Activated CD4-positive, alpha-beta memory T cell treated with anti-CD3 and anti-CD28 coated beads for 36 hours (primary cell): ENCODE data around the gene CCDC71L. TPM values are rescaled to one million over a fixed set of nuclear protein-coding genes. Genes with fewer than 3 reads are reported as not detected.
"Not testable (repeated sequence)": the region's sequence is repeated elsewhere in the genome, so short reads cannot be mapped to it uniquely, and the experiment has no call there.

ENCODE experiments used
- CTCF ChIA-PET: fragments of 350-600 bp; sonication (Branson Sonifier 250); formaldehyde crosslinking; loops from one replicate; lab custom pipeline; 2021; ENCODE audit warnings: antibody characterized with exemption, inconsistent platforms; lab: Charles Lee
- POLR2A ChIA-PET: fragments of 350-600 bp; sonication (Branson Sonifier 250); formaldehyde crosslinking; loops from one replicate; lab custom pipeline; 2021; ENCODE audit warnings: antibody characterized with exemption; lab: Charles Lee
- DNase-seq: peaks from one replicate; pipeline ENCODE4 v3.0.0-alpha.2; 2020
- H3K27ac Mint-ChIP-seq: one replicate; pipeline ENCODE4 v1.8.0; 2021; ENCODE audit warnings: mixed read lengths
- H3K27me3 Mint-ChIP-seq: one replicate; pipeline ENCODE4 v1.8.0; 2021; ENCODE audit warnings: mixed read lengths
- H3K36me3 Mint-ChIP-seq: one replicate; pipeline ENCODE4 v1.8.0; 2021; ENCODE audit warnings: mixed read lengths
- H3K4me1 Mint-ChIP-seq: one replicate; pipeline ENCODE4 v1.8.0; 2021; ENCODE audit warnings: low read depth, mixed read lengths
- H3K4me3 Mint-ChIP-seq: one replicate; pipeline ENCODE4 v1.8.0; 2021; ENCODE audit warnings: mild to moderate bottlenecking, mixed read lengths
- H3K9me3 Mint-ChIP-seq: one replicate; pipeline ENCODE4 v1.8.0; 2021; ENCODE audit warnings: mixed read lengths
- intact Hi-C: fragments of 100-400 bp; cut with micrococcal nuclease; formaldehyde crosslinking; loops from one replicate; pipeline ENCODE4 v1.15.1; 2023
- total RNA-seq, 2 experiments: library from RNA; stranded (reverse); gene quantifications; one replicate each; pipeline ENCODE4 v1.2.3, GENCODE V29; 2021

The CCDC71L gene
- total RNA-seq, 2 experiments from 2014 or later = 34.5 to 35.0 TPM

DNA sequence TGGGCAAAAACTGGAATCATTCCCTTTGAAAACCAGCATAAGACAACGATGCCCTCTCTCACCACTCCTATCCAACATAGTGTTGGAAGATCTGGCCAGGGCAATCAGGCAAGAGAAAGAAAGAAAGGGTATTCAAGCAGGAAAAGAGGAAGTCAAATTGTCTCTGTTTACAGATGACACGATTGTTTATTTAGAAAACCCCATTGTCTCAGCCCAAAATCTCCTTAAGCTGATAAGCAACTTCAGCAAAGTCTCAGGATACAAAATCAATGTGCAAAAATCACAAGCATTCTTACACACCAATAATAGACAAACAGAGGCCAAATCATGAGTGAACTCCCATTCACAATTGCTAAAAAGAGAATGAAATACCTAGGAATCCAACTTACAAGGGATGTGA, 15.5 kb upstream of the CCDC71L start:
- POLR2A ChIA-PET, H3K27me3 Mint-ChIP-seq, CTCF ChIA-PET: not testable (repeated sequence)

DNA sequence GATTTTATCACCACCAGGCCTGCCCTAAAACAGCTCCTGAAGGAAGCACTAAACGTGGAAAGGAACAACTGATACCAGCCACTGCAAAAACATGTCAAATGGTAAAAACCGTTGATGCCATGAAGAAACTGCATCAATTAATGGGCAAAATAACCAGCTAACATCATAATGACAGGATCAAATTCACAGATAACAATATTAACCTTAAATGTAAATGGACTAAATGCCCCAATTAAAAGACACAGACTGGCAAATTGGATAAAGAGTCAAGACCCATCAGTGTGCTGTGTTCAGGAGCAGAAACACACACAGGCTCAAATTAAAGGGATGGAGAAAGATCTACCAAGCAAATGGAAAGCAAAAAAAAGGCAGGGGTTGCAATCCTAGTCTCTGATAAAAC, 12.7 kb upstream of the CCDC71L start:
- POLR2A ChIA-PET, H3K9me3 Mint-ChIP-seq, H3K4me3 Mint-ChIP-seq, H3K27me3 Mint-ChIP-seq, H3K4me1 Mint-ChIP-seq, DNase-seq, intact Hi-C loops, H3K36me3 Mint-ChIP-seq, H3K27ac Mint-ChIP-seq, CTCF ChIA-PET: not testable (repeated sequence)

More for the DNA sequence above, 15.5 kb upstream of the CCDC71L start:
- H3K27ac Mint-ChIP-seq, H3K9me3 Mint-ChIP-seq, H3K4me3 Mint-ChIP-seq, H3K36me3 Mint-ChIP-seq, DNase-seq, intact Hi-C loops: not testable (repeated sequence)
- H3K4me1 Mint-ChIP-seq = peaks cover 12% of the 10 kb centered on the region

DNA sequence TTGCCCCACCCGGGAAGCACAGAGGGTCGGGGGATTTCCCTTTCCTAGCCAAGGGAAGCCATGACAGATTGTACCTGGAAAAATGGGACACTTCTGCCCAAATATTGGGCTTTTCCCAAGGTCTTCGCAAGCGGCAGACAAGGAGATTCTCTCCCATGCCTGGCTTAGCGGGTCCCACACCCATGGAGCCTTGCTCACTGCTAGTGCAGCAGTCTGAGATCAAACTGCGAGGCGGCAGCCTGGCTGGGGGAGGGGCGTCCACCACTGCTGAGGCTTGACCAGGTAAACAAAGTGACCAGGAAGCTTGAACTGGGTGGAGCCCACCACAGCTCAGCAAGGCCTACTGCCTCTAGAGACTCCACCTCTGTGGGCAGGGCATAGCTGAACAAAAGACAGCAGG, 11.0 kb upstream of the CCDC71L start:
- H3K27me3 Mint-ChIP-seq, H3K9me3 Mint-ChIP-seq, DNase-seq, H3K4me3 Mint-ChIP-seq, H3K27ac Mint-ChIP-seq, intact Hi-C loops, H3K4me1 Mint-ChIP-seq, POLR2A ChIA-PET, H3K36me3 Mint-ChIP-seq: not testable (repeated sequence)
- CTCF ChIA-PET = interaction anchor here (3.5 kb wide), 1 partner anchor 64 kb away, joined by 13 read pairs; no protein-coding TSS in a partner anchor

DNA sequence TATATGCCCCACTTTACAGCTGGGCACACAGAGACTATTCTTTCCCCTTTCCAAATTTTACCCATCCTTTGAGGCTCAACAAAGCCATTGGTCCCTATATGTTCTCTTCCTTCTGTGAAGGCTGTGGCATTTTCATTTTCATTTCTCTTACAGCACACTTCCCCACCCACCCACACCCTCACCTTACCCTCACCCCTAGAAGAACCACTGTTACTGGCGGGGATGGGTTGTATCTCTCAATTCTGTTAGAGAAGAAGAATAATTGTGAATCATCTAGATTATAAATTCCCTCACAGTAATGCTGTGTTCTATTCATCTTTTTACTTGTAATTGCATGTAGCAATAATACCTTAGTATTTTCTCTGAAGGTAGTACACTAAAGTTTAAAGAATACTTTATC, 10.2 kb upstream of the CCDC71L start:
- CTCF ChIA-PET = interaction anchor here (2.2 to 3.5 kb wide), 2 partner anchors 11 to 65 kb away, joined by 9 to 13 read pairs; partner anchors contain the start of gene CCDC71L
- intact Hi-C loops = no loop called here
- Mint-ChIP-seq H3K4me1 (peaks cover 9% of the 10 kb centered on the region), H3K36me3 (no peaks in the 10 kb centered on the region), H3K9me3 (no peaks in the 10 kb centered on the region), H3K4me3 (no peak overlapping the region), H3K27me3 (no peaks in the 10 kb centered on the region), H3K27ac (no peak overlapping the region)
- POLR2A ChIA-PET = no interaction called here
- no peak for DNase-seq

DNA sequence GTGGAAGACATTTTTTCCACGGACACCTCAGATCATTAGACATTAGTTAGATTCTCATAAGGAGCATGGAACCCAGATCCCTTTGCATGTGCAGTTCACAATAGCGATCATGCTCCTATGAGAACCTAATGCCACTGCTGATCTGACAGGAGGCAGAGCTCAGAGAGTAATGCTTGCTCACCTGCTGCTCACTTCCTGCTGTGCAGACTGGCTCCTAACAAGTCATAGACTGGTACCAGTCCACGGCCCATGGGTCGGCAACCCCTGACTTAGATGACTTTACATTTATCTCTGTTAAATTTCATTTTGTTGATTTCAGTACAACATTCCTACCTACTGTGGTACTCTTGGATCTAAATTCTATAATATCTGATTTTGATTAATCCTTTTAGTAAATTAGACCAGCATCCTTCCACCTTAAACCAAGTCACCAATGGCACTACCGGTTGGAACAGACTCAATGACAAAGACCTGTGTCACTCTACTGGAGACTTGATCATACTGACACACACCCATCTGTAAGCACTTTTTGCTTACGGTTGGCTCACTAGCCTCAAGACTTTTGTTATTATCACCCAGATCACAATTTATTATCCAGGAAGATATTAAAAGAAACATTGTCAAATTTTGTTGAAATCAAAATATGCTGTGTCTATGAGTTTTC, 8.0 kb upstream of the CCDC71L start:
- H3K27me3 Mint-ChIP-seq = no peaks in the 10 kb centered on the region
- H3K4me3 Mint-ChIP-seq = no peak overlapping the region
- ChIA-PET POLR2A (no interaction called here), CTCF (no interaction called here)
- no peak overlapping the region for H3K27ac Mint-ChIP-seq
- H3K9me3 Mint-ChIP-seq = no peaks in the 10 kb centered on the region
- DNase-seq = no peak
- intact Hi-C loops = no loop called here
- peaks cover 9% of the 10 kb centered on the region for H3K4me1 Mint-ChIP-seq
- H3K36me3 Mint-ChIP-seq = no peaks in the 10 kb centered on the region

DNA sequence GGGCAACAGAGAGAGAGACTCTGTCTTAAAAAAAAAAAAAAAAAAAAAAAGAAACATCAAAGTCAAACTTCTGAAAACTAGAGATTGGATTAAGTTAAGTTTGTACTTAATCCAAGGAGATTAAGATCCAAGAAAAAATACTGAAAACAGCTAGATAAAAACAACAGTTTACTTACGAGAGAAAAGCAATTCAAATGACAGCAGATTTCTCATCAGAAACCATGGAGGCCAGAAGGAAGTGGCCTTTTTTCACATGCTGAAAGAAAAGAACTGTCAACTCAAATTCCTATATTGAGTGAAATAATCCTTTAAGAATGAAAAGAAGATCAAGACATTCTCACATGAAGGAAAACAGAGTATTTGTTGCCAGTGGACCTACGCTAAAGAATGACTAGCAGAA, 5.4 kb upstream of the CCDC71L start:
- DNase-seq = no peak
- H3K27ac Mint-ChIP-seq = no peak overlapping the region
- ChIA-PET CTCF (interaction anchor here (10.0 kb wide), 1 partner anchor 67 kb away, joined by 268 read pairs; no protein-coding TSS in a partner anchor), POLR2A (no interaction called here)
- peaks cover 13% of the 10 kb centered on the region for H3K4me1 Mint-ChIP-seq
- no peaks in the 10 kb centered on the region for H3K27me3 Mint-ChIP-seq
- no peaks in the 10 kb centered on the region for H3K9me3 Mint-ChIP-seq
- H3K36me3 Mint-ChIP-seq = no peaks in the 10 kb centered on the region
- intact Hi-C loops = no loop called here
- H3K4me3 Mint-ChIP-seq = no peak overlapping the region

DNA sequence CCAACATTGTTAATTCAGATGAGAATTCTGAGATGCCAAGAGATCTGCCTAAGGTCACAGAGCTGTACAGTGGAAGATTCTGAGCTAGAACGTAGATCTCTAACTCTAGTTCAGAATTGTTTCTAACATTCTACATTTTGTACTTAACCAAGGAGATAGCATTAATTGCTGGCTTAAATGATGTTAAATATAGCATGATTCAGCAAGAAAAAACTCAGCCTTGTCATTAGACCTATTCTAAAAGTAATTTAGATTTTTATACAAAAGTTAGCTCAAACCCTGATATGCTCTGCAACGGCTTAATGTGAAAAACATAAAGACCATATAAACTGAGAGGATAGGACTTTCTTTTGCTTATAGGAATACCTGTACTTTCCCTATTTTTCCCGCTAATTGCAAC, 3.4 kb upstream of the CCDC71L start:
- no peak for DNase-seq
- H3K36me3 Mint-ChIP-seq = no peaks in the 10 kb centered on the region
- no peak overlapping the region for H3K27ac Mint-ChIP-seq
- no peaks in the 10 kb centered on the region for H3K9me3 Mint-ChIP-seq
- ChIA-PET POLR2A (no interaction called here), CTCF (interaction anchor here (0.9 to 10.0 kb wide), 5 partner anchors 45 to 488 kb away, joined by 3 to 268 read pairs (median 4); no protein-coding TSS in a partner anchor)
- peaks cover 15% of the 10 kb centered on the region for H3K4me1 Mint-ChIP-seq
- no peak overlapping the region for H3K4me3 Mint-ChIP-seq
- H3K27me3 Mint-ChIP-seq = no peaks in the 10 kb centered on the region
- intact Hi-C loops = loop anchor here (5.0 kb wide), 3 partner anchors 67 to 377 kb away; partner anchors contain the start of gene PIK3CG

DNA sequence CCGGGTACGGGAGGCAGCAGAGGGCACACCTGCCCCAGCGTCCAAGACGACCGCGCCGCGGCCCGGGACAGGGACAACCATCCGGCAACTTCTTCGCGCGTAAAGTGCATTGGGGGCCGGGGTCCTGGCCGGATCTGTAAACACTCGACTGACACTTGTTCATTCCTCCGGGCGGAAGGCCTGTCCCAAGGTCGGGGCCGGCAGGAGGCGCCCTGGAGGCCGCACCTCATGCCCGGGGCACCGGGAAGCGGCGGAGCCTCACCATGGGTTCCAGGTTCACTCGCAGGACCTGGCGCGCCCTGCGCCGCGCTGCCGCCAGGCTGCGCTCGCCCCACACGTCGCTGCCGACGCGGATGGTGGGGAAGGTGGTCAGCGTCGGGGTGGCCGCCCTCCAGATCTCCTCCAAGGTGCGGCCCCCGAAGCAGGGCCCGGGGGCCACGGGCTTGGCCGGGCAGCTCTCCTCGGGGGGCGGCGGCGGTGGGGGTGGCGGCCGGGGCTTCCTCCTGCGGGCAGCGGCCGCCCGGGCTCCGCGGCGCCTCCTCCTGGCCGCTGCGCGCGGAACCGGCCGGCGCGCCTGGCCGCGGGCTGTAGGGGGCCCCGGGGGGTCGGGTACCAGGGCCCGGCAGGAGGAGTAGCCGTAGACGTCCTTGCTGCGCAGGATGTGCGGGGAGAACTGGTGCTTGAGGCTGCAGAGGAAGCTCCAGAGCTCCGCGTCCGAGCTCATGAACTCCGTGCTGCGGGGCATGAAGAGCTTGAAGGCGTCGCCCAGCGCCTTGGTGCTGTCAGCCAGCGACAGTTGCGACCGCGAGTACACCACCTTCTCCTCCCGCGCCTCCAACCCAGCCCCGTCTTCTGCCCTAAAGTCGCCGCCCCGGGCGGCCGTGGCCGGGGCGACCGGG, 746 bp downstream of the CCDC71L start:
- peak overlapping the region; percentile 87 for H3K4me3 Mint-ChIP-seq
- no peaks in the 10 kb centered on the region for H3K9me3 Mint-ChIP-seq
- H3K27ac Mint-ChIP-seq = peak overlapping the region; percentile 83
- no peaks in the 10 kb centered on the region for H3K27me3 Mint-ChIP-seq
- ChIA-PET CTCF (interaction anchor here (0.7 to 10.0 kb wide), 34 partner anchors 10 to 548 kb away, joined by 3 to 268 read pairs (median 5); partner anchors contain the start of genes HBP1, PIK3CG and SYPL1), POLR2A (interaction anchor here (0.7 to 2.3 kb wide), 3 partner anchors 14 to 76 kb away, joined by 3 to 21 read pairs (median 4); no protein-coding TSS in a partner anchor)
- DNase-seq = peak; percentile 91
- peaks cover 28% of the 10 kb centered on the region for H3K4me1 Mint-ChIP-seq
- no peaks in the 10 kb centered on the region for H3K36me3 Mint-ChIP-seq
- intact Hi-C loops = loop anchor here (1.0 to 5.0 kb wide), 8 partner anchors 63 to 509 kb away; partner anchors contain the start of genes HBP1 and PIK3CG

DNA sequence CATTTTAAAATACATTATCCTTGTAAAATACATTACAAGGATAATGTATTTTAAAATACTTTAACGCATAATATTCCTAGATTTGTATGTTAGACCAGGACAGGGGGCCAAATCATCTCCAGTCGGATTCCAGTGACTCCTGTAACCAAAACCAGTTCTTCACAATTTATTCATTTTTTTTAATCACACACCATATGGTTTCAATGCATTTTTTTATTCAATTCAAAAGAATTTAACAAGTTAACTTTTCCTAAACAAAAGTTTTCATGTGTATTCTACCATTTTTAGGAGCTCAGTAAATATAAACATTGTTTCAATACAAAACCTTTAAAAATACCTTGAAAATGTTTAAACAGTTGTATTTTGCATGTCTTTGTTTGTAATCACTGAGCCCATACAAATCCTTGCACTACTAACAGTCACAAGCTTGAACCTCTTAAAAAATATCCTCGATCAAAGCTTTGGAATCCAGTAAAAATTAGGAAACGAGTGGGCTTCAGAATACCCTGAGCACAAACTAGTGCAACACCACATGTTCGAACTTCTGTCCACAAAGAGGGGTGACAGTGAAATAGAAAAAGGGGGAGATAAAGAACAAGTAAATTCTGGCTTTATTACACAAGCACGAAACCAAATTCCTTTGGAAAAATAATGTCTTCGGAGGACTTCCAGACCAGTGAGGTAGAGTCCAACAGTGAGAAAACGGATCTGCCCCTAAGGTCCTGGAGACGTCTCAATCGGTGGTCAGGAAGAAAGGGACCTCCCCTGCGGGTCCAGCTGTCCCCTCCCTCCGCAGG, 1.6 kb downstream of the CCDC71L start:
- H3K36me3 Mint-ChIP-seq = no peaks in the 10 kb centered on the region
- ChIA-PET POLR2A (interaction anchor here (2.3 kb wide), 1 partner anchor 76 kb away, joined by 21 read pairs; no protein-coding TSS in a partner anchor), CTCF (interaction anchor here (0.6 to 10.0 kb wide), 33 partner anchors 10 to 509 kb away, joined by 3 to 268 read pairs (median 5); partner anchors contain the start of genes HBP1 and PIK3CG)
- peak overlapping the region; percentile 87 for H3K4me3 Mint-ChIP-seq
- H3K27me3 Mint-ChIP-seq = no peaks in the 10 kb centered on the region
- no peaks in the 10 kb centered on the region for H3K9me3 Mint-ChIP-seq
- DNase-seq = no peak
- peak overlapping the region; percentile 83 for H3K27ac Mint-ChIP-seq
- peaks cover 28% of the 10 kb centered on the region for H3K4me1 Mint-ChIP-seq
- intact Hi-C loops = no loop called here

DNA sequence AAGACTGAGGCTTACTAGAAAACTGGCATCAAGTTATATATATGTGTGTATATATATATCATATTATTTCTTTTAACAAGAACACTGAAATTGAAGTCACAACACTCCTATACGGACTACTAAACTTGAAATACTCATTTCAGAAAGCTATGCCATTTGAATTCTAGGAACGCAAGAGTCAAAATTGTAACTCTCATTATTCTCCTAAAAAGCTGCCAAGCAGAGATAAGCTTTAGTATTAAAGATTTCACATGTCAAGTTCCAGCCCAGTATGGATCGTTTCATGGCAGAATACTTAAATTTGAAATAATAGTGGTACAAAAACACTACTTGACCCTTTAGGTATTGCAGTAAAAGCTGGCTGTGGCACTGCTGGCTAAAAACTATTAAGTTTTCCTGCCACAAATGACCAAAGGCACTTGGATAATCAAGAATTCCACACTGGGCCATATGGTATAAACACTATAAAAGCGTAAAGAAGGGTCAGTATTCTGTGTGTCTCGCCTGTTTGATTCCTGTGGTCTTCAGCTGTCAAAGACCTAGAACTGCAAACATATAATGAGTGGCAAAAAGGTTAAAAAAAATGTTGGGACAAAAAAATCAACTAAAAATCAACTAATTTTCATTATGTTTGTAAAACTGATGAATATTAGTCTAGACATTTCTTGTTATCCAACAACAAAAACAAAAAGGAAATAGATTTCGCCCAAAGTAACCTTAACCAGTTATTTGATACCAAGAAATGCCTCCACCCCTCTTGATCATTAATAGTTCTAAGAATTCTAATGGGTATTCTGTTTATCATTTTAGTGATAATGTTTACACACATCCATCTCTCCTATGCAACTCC, 2.4 kb downstream of the CCDC71L start:
- CTCF ChIA-PET = interaction anchor here (0.6 to 10.0 kb wide), 25 partner anchors 10 to 492 kb away, joined by 3 to 268 read pairs (median 5); no protein-coding TSS in a partner anchor
- Mint-ChIP-seq H3K27me3 (no peaks in the 10 kb centered on the region), H3K4me3 (peak overlapping the region; percentile 87), H3K27ac (peak overlapping the region; percentile 69), H3K9me3 (no peaks in the 10 kb centered on the region), H3K4me1 (peaks cover 28% of the 10 kb centered on the region), H3K36me3 (no peaks in the 10 kb centered on the region)
- DNase-seq = no peak
- intact Hi-C loops = no loop called here
- POLR2A ChIA-PET = interaction anchor here (2.3 kb wide), 1 partner anchor 77 kb away, joined by 21 read pairs; no protein-coding TSS in a partner anchor
